ENCODE data around the gene MRPS10.

The MRPS10 gene

DNA sequence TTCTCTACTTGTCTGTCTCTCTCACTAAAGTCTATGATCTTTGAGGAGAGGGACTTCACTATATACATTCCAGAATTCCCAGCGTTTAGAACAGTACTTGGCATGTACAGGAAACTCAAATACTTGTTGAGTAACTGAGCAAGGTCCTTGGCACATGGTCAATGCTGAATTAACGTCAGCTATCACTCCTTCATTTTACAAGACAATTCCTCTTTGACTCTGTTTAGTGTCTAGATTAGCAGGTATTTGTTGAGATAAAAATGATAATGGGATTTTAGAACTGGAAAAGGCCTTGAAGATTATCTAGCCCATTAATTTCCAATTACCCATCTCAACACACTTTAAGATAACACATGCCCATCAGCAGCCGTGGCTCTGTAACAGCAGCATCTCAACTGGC is 16.3 kb downstream of the MRPS10 start:
- H3K4me3 Mint-ChIP-seq, result no peak overlapping the region
- no peaks in the 10 kb centered on the region for H3K4me1 Mint-ChIP-seq
- peaks cover 40% of the 10 kb centered on the region for H3K36me3 Mint-ChIP-seq (ENCODE audit: low read depth)
- TF ChIP-seq, protein P1, sequence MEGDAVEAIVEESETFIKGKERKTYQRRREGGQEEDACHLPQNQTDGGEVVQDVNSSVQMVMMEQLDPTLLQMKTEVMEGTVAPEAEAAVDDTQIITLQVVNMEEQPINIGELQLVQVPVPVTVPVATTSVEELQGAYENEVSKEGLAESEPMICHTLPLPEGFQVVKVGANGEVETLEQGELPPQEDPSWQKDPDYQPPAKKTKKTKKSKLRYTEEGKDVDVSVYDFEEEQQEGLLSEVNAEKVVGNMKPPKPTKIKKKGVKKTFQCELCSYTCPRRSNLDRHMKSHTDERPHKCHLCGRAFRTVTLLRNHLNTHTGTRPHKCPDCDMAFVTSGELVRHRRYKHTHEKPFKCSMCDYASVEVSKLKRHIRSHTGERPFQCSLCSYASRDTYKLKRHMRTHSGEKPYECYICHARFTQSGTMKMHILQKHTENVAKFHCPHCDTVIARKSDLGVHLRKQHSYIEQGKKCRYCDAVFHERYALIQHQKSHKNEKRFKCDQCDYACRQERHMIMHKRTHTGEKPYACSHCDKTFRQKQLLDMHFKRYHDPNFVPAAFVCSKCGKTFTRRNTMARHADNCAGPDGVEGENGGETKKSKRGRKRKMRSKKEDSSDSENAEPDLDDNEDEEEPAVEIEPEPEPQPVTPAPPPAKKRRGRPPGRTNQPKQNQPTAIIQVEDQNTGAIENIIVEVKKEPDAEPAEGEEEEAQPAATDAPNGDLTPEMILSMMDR (IDR thresholded peaks at IDR 0.05; ENCODE audit: unreplicated experiment in 3 of 3), result no peak
- H3K27ac Mint-ChIP-seq, result peak overlapping the region in 1 of 3 experiments; percentile 20
- no peaks in the 10 kb centered on the region for H3K9me3 Mint-ChIP-seq
- H3K27me3 Mint-ChIP-seq (ENCODE audit: low read depth), result no peaks in the 10 kb centered on the region

DNA sequence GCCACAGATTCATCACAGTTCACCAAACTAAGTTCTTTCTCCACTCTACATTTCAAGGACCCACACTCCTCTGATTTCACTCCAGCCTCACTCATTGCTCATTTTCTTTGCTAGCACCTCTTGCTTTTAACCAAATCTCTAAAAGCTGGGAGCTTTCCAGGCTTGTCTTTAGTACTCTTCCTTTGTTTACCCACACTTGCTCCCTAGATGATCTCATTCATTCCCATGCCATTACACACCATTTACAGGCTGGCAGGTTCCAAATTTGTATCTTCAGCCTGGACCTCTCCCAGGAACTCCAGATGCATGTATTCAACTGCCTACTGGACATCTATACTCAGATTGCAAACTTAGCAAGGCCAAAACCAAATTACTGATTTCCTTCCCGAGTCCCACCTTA is 17.6 kb downstream of the MRPS10 start:
- H3K4me3 Mint-ChIP-seq, result no peak overlapping the region
- H3K27ac Mint-ChIP-seq, result peak overlapping the region in 1 of 3 experiments; percentile 6
- H3K36me3 Mint-ChIP-seq (ENCODE audit: low read depth), result peaks cover 33% of the 10 kb centered on the region
- no peaks in the 10 kb centered on the region for H3K27me3 Mint-ChIP-seq (ENCODE audit: low read depth)
- H3K4me1 Mint-ChIP-seq, result no peaks in the 10 kb centered on the region
- H3K9me3 Mint-ChIP-seq, result no peaks in the 10 kb centered on the region
- TF ChIP-seq, protein P1 (IDR thresholded peaks at IDR 0.05; ENCODE audit: unreplicated experiment in 3 of 3), result no peak

DNA sequence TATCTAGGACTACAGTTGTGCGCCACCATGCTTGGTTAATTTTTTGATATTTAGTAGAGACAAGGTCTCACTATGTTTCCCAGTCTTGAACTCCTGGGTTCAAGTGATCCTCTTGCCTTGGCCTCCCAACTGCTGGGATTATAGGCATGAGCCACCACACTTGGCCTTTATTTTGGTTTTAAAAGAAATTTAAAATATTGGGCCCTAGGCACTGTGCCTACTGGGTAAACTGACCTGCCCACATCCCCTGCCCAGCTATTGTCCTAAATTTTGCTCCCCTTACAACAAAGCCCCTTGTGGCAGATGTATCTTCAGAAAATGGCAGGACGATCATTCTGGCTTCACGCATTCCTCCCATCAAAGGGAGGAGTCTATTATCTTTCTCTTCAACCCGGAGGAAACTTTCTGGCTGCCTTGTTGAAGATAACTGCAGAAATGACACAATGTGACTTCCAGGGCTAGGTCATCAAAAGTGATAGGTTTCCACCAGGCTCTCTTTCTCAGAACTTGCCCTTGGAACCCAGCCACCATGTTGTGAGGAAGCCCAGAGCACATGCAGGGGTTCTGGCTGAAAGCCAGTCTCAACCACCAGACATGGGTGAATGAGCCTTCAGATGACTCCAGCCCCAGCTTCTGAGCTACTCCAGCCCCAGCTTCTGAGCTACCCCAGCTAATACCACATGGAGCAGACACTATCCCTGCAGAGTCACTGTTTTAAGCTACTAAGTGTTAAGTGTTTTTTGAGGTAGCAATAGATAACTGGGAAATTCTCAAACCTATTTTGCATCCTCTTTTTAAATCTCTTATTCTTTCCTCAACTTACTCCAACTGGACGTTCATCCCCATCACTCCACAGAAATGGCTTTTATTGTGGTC is 18.3 kb downstream of the MRPS10 start:
- peaks cover 26% of the 10 kb centered on the region for H3K36me3 Mint-ChIP-seq (ENCODE audit: low read depth)
- TF ChIP-seq, protein P1 (IDR thresholded peaks at IDR 0.05; ENCODE audit: unreplicated experiment in 3 of 3), result no peak
- no peaks in the 10 kb centered on the region for H3K27me3 Mint-ChIP-seq (ENCODE audit: low read depth)
- no peaks in the 10 kb centered on the region for H3K9me3 Mint-ChIP-seq
- no peaks in the 10 kb centered on the region for H3K4me1 Mint-ChIP-seq
- no peak overlapping the region for H3K4me3 Mint-ChIP-seq
- H3K27ac Mint-ChIP-seq, result no peak overlapping the region

DNA sequence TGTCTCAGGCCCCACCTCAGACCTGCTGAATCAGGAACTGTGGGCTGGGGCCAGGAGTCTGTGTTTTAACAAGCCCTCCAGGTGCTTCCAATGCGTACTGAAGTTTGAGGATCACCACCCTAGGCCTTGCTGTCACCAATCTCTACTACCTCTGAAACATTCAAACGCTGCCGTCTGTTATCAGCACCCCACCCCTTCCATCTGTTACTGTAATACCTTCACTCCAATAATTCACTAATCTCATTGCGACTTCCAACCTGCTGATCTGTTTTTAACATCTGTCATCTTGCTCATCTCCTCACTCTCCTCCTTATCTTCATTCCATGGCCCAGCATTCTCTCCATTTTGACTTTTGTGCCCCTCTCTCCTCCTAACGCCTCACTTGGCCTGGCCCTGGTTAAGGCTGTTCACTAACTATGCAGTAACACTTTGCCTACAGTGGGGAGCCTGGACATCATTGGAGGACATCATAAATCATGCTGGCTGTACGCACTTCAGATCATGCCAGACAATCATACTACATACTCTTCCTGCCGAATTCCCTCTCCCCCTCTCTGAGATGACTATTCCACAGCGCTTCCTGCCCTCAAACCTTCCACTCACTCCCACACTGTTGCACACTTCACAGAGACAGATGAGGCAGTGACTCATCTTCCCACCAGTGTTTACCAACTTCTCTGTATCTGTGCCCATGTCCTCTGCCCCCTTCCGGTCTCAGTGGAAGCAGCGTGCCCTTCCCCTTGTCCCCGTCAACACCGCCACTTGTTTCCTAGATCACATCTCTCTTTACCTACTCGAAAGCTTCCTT is 19.9 kb downstream of the MRPS10 start:
- H3K27ac Mint-ChIP-seq, result no peak overlapping the region
- no peak overlapping the region for H3K4me3 Mint-ChIP-seq
- H3K36me3 Mint-ChIP-seq (ENCODE audit: low read depth), result peaks cover 22% of the 10 kb centered on the region
- no peaks in the 10 kb centered on the region for H3K4me1 Mint-ChIP-seq
- no peaks in the 10 kb centered on the region for H3K9me3 Mint-ChIP-seq
- TF ChIP-seq, protein P1 (IDR thresholded peaks at IDR 0.05; ENCODE audit: unreplicated experiment in 3 of 3), result no peak
- no peaks in the 10 kb centered on the region for H3K27me3 Mint-ChIP-seq (ENCODE audit: low read depth)

DNA sequence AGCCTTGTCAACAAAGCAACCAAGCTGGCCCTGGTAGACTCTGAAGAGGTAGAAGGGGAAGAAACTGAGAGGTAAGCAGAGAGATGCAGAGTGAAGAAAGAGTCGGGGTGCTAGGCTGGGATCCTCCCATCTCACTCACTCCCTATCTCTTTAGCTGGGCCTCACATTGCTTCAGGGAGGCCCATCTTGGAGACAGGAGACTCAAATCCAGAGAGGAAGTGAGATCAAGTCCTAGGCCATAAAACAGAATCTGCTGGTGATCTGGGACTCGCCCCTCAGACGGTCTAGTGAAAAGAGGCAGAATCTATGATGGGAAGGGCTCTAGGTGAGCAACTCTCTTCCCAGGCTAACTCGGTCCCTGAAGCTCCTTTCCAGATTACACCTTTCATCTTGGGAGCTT is 22.2 kb downstream of the MRPS10 start:
- TF ChIP-seq, protein P1 (IDR thresholded peaks at IDR 0.05; ENCODE audit: unreplicated experiment in 3 of 3), result no peak
- H3K4me1 Mint-ChIP-seq, result peaks cover 10% of the 10 kb centered on the region
- no peak overlapping the region for H3K27ac Mint-ChIP-seq
- no peaks in the 10 kb centered on the region for H3K9me3 Mint-ChIP-seq
- H3K4me3 Mint-ChIP-seq, result no peak overlapping the region
- no peaks in the 10 kb centered on the region for H3K27me3 Mint-ChIP-seq (ENCODE audit: low read depth)
- H3K36me3 Mint-ChIP-seq (ENCODE audit: low read depth), result peaks cover 7% of the 10 kb centered on the region

All from nephron (organoid).